H9 (cell line): Measurements from ENCODE around the gene NUMA1. TPM values are rescaled to one million over a fixed set of nuclear protein-coding genes. Genes with fewer than 3 reads are reported as not detected.

Source experiments
- DNase-seq: peaks from one replicate; pipeline ENCODE4 v3.0.0-alpha.2; 2017
- H2AFZ ChIP-seq: one replicate; pipeline ENCODE4 v1.6.1; 2013; ENCODE audit warnings: mild to moderate bottlenecking, low read length, control low read depth, moderate library complexity
- H2AK5ac ChIP-seq: 2 replicates; pipeline ENCODE4 v1.6.1; 2013; ENCODE audit warnings: low read length, control low read depth, mixed read lengths; ENCODE audit not compliant: insufficient read length
- H2BK120ac ChIP-seq: one replicate; pipeline ENCODE4 v1.6.1; 2013; ENCODE audit warnings: low read depth, mild to moderate bottlenecking, low read length, control low read depth, inconsistent platforms; ENCODE audit not compliant: poor library complexity, severe bottlenecking
- H2BK12ac ChIP-seq: 2 replicates; pipeline ENCODE4 v1.6.1; 2013; ENCODE audit warnings: low read length, control low read depth, mixed read lengths, low read depth; ENCODE audit not compliant: insufficient read length
- H2BK15ac ChIP-seq: 2 replicates; pipeline ENCODE4 v1.6.1; 2013; ENCODE audit warnings: low read depth, low read length, control low read depth
- H2BK20ac ChIP-seq: one replicate; pipeline ENCODE4 v1.6.1; 2013; ENCODE audit warnings: low read depth, mild to moderate bottlenecking, low read length, control low read depth, inconsistent platforms; ENCODE audit not compliant: poor library complexity, severe bottlenecking
- H2BK5ac ChIP-seq: 2 replicates; pipeline ENCODE4 v1.6.1; 2013; ENCODE audit warnings: low read length, control low read depth, mixed read lengths; ENCODE audit not compliant: insufficient read length
- H3K14ac ChIP-seq: 2 replicates; pipeline ENCODE4 v1.6.1; 2013; ENCODE audit warnings: low read length, control low read depth; ENCODE audit not compliant: insufficient read depth
- H3K18ac ChIP-seq: 2 replicates; pipeline ENCODE4 v1.6.1; 2013; ENCODE audit warnings: low read depth, mild to moderate bottlenecking, mixed read lengths, low read length, control low read depth; ENCODE audit not compliant: insufficient read length
- H3K23ac ChIP-seq: 2 replicates; pipeline ENCODE4 v1.6.1; 2013; ENCODE audit warnings: low read length, control low read depth, mixed read lengths, low read depth; ENCODE audit not compliant: insufficient read length
- H3K23me2 ChIP-seq: 2 replicates; pipeline ENCODE4 v1.6.1; 2013; ENCODE audit warnings: low read depth, mild to moderate bottlenecking, mixed read lengths, low read length, control low read depth; ENCODE audit not compliant: insufficient read length, poor library complexity, severe bottlenecking
- H3K27ac ChIP-seq: 2 replicates; pipeline ENCODE4 v1.5.1; 2013; ENCODE audit warnings: low read length, control low read depth, mixed read lengths, low read depth; ENCODE audit not compliant: insufficient read length
- H3K27me3 ChIP-seq: 2 replicates; pipeline ENCODE4 v1.6.1; 2013; ENCODE audit warnings: low read length, control low read depth, inconsistent platforms; ENCODE audit not compliant: insufficient read depth
- H3K4ac ChIP-seq: 2 replicates; pipeline ENCODE4 v1.6.1; 2013; ENCODE audit warnings: low read depth, mild to moderate bottlenecking, control low read depth, inconsistent platforms, low read length, moderate library complexity
- H3K4me1 ChIP-seq: 2 replicates; pipeline ENCODE4 v1.6.1; 2013; ENCODE audit warnings: low read length, control low read depth, inconsistent platforms; ENCODE audit not compliant: insufficient read depth
- H3K4me2 ChIP-seq: 2 replicates; pipeline ENCODE4 v1.6.1; 2013; ENCODE audit warnings: low read length, control low read depth, mixed read lengths; ENCODE audit not compliant: insufficient read length, insufficient read depth
- H3K56ac ChIP-seq: 2 replicates; pipeline ENCODE4 v1.6.1; 2013; ENCODE audit warnings: low read depth, mild to moderate bottlenecking, mixed read lengths, low read length, control low read depth; ENCODE audit not compliant: insufficient read length
- H3K79me1 ChIP-seq: 2 replicates; pipeline ENCODE4 v1.6.1; 2013; ENCODE audit warnings: low read depth, mild to moderate bottlenecking, moderate library complexity, low read length, control low read depth, inconsistent platforms; ENCODE audit not compliant: insufficient read depth, poor library complexity, severe bottlenecking
- H3K79me2 ChIP-seq: 2 replicates; pipeline ENCODE4 v1.6.1; 2013; ENCODE audit warnings: low read length, control low read depth, inconsistent platforms; ENCODE audit not compliant: insufficient read depth
- H3K9ac ChIP-seq: 2 replicates; pipeline ENCODE4 v1.6.1; 2013; ENCODE audit warnings: low read length, control low read depth, mixed read lengths; ENCODE audit not compliant: insufficient read length; ENCODE audit errors: extremely low read depth
- H3K9me3 ChIP-seq: one replicate; pipeline ENCODE4 v1.6.1; 2013; ENCODE audit warnings: low read depth, low read length, inconsistent platforms; ENCODE audit not compliant: control insufficient read depth
- H3T11ph ChIP-seq: one replicate; pipeline ENCODE4 v1.6.1; 2013; ENCODE audit warnings: mild to moderate bottlenecking, low read length, control low read depth, inconsistent platforms
- H4K20me1 ChIP-seq: one replicate; pipeline ENCODE4 v1.6.1; 2013; ENCODE audit not compliant: control insufficient read depth, insufficient read length, insufficient read depth
- H4K5ac ChIP-seq: 2 replicates; pipeline ENCODE4 v1.6.1; 2013; ENCODE audit warnings: low read depth, mild to moderate bottlenecking, mixed read lengths, low read length, control low read depth; ENCODE audit not compliant: insufficient read length
- H4K8ac ChIP-seq: replicated peaks from 2 replicates; pipeline ENCODE4 v1.6.1; 2013; ENCODE audit warnings: low read length, control low read depth, mixed read lengths, low read depth; ENCODE audit not compliant: insufficient read length
- H4K91ac ChIP-seq: 2 replicates; pipeline ENCODE4 v1.6.1; 2013; ENCODE audit warnings: low read depth, mild to moderate bottlenecking, moderate library complexity, mixed read lengths, low read length, control low read depth; ENCODE audit not compliant: insufficient read length
- H3K27ac Mint-ChIP-seq, 3 experiments: 2 replicates in 2 of 3; 3 replicates in 1 of 3; pipeline ENCODE4 v1.8.0; 2020 to 2021; ENCODE audit warnings: mixed read lengths in 3 of 3, mild to moderate bottlenecking in 1 of 3, moderate library complexity in 1 of 3
- H3K27me3 Mint-ChIP-seq: 2 replicates; pipeline ENCODE4 v1.8.0; 2021; ENCODE audit warnings: low read depth, mild to moderate bottlenecking, moderate library complexity, mixed read lengths
- H3K36me3 Mint-ChIP-seq, 3 experiments: 2 replicates in 2 of 3; 3 replicates in 1 of 3; pipeline ENCODE4 v1.8.0; 2020 to 2021; ENCODE audit warnings: low read depth in 3 of 3, mixed read lengths in 3 of 3; ENCODE audit not compliant: insufficient read depth in 1 of 3
- H3K4me1 Mint-ChIP-seq, 2 experiments: 2 replicates each; pipeline ENCODE4 v1.8.0; 2020; ENCODE audit warnings: mixed read lengths in 2 of 2
- H3K4me3 Mint-ChIP-seq, 2 experiments: 2 replicates in 1 of 2; 3 replicates in 1 of 2; pipeline ENCODE4 v1.8.0; 2020 to 2021; ENCODE audit warnings: mild to moderate bottlenecking in 2 of 2, mixed read lengths in 2 of 2, moderate library complexity in 1 of 2
- H3K9me3 Mint-ChIP-seq, 2 experiments: 2 replicates in 1 of 2; 3 replicates in 1 of 2; pipeline ENCODE4 v1.8.0; 2020; ENCODE audit warnings: mild to moderate bottlenecking in 2 of 2, mixed read lengths in 2 of 2, moderate library complexity in 1 of 2
- WGBS: extraction: QIAGEN DNeasy Blood & Tissue Kit; methylation state at CpG from one replicate; pipeline ENCODE4 v1.1.7; 2013; ENCODE audit warnings: missing lambda C conversion rate, low lambda C conversion rate, mixed read lengths; ENCODE audit not compliant: insufficient read length; ENCODE audit errors: extremely low coverage; 5-methylcytosine and 5-hydroxymethylcytosine counted together
- total RNA-seq: library from RNA; stranded (reverse); gene quantifications from 2 replicates; pipeline ENCODE4 v1.2.1, GENCODE V29; 2021
- TF ChIP-seq, protein P1 (sequence below): fragments of 200-600 bp; sonication (generic); conservative IDR thresholded peaks from 3 replicates; pipeline ENCODE4 v1.8.0; 2021; ENCODE audit warnings: antibody characterized with exemption, mild to moderate bottlenecking

The NUMA1 gene
- total RNA-seq, 1 experiment from 2014 or later = 136 TPM

DNA sequence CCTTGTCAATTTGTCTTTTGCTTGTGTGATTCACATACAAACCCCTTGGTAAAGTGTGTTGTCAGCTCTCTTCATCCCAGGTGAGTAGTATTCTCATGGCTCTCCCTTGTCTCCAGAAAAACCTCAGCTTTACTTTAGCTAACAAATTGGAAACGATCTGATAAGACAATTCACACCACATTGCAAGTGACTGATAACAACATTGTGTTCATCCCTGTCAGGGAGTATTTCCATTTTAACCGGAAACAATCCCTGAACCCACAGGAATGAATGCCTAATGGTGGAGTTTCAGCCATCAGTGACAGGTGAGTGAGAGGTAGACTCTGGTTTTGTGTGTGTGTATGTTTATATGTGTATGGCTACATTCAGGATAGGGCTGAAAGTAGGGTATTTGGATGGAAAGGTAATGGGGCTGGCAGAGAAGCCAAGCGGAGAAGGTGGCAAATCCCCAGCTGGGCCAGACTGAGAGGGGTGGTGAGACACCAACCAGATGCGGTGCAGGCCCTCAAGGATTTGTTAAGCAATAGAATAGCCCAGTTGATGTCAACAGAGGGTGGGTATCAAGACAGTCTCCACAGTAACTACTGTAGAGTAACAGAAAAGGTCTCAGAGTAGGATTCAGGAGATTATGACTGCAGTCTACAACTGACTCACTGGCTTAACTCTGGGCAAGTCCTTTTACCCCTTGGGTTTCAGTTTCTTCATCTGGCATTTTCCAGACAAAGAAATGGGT is 7.9 kb upstream of the NUMA1 start:
- Mint-ChIP-seq H3K27ac (no peak overlapping the region; a peak in 1 of 7 replicates), H3K4me1 (peaks cover 21 to 22% of the 10 kb centered on the region in 2 experiments), H3K9me3 (no peaks in the 10 kb centered on the region; a peak in 1 of 5 replicates), H3K27me3 (no peaks in the 10 kb centered on the region), H3K36me3 (peaks cover under 1 to 8% (median 4%) of the 10 kb centered on the region in 3 experiments; a peak in 4 of 7 replicates), H3K4me3 (no peak overlapping the region)
- Histone ChIP-seq H3K79me1 (no peaks in the 10 kb centered on the region), H2BK120ac (no peak overlapping the region), H4K91ac (no peak overlapping the region), H3K79me2 (no peaks in the 10 kb centered on the region), H2BK5ac (no peak overlapping the region), H3K18ac (no peak overlapping the region), H4K5ac (no peak overlapping the region), H4K20me1 (no peaks in the 10 kb centered on the region), H3K4me2 (no peak overlapping the region), H3K23ac (no peak overlapping the region), H3K4ac (no peak overlapping the region), H3T11ph (no peak overlapping the region), H2BK15ac (no peak overlapping the region), H3K9ac (no peak overlapping the region), H3K9me3 (no peaks in the 10 kb centered on the region), H3K23me2 (no peaks in the 10 kb centered on the region), H3K56ac (no peak overlapping the region), H3K4me1 (no peaks in the 10 kb centered on the region), H3K27me3 (no peaks in the 10 kb centered on the region), H2AK5ac (no peak overlapping the region), H3K14ac (no peak overlapping the region), H3K27ac (no peak overlapping the region), H2BK20ac (no peak overlapping the region), H2AFZ (no peak overlapping the region), H4K8ac (no peak overlapping the region), H2BK12ac (no peak overlapping the region)
- WGBS = no CpG with 5 or more reads among the region's 4 CpGs
- no peak for DNase-seq
- TF ChIP-seq, protein P1, sequence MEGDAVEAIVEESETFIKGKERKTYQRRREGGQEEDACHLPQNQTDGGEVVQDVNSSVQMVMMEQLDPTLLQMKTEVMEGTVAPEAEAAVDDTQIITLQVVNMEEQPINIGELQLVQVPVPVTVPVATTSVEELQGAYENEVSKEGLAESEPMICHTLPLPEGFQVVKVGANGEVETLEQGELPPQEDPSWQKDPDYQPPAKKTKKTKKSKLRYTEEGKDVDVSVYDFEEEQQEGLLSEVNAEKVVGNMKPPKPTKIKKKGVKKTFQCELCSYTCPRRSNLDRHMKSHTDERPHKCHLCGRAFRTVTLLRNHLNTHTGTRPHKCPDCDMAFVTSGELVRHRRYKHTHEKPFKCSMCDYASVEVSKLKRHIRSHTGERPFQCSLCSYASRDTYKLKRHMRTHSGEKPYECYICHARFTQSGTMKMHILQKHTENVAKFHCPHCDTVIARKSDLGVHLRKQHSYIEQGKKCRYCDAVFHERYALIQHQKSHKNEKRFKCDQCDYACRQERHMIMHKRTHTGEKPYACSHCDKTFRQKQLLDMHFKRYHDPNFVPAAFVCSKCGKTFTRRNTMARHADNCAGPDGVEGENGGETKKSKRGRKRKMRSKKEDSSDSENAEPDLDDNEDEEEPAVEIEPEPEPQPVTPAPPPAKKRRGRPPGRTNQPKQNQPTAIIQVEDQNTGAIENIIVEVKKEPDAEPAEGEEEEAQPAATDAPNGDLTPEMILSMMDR = no peak
